ENCODE data around the gene TFF2.

Gene TFF2

DNA sequence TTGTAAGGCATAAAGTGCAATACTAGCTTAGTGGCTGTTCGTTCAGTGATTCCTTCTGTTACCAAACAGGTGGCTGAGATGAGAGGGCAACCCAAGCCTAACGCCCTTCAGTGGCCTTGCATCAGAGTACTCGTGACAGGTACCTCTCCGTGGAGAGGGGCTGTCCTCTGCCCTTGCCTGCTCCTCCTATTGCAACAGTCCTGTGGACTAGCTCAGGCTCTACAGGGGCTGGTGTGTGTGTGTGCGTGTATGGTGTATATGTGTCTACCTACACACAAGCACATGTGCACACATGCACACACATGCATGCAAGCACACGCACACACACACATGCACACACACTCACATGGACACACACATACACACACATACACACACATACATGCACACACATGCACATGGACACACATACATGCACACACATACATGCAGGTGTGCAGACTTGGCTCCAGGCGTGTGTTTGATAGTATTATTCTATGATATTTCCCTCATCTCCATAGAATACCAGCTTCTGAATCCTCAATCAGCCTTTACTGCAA is 50.7 kb downstream of the TFF2 start:
- Histone ChIP-seq H3K4me1 (ENCODE audit: control insufficient read depth, insufficient read depth, low read length) (no peaks in the 10 kb centered on the region; the same call in 1 of the 2 replicates), H3K9ac (ENCODE audit: low read depth, low read length) (no peak overlapping the region), H3K36me3 (ENCODE audit: control insufficient read depth, insufficient read depth, low read length) (no peaks in the 10 kb centered on the region), H3K27ac (ENCODE audit: low read depth, low read length) (no peak overlapping the region), H3K4me3 (ENCODE audit: low read depth, low read length) (no peak overlapping the region), H3K27me3 (ENCODE audit: control insufficient read depth, insufficient read depth, low read length) (no peaks in the 10 kb centered on the region), H3K9me3 (ENCODE audit: control insufficient read depth, insufficient read depth, low read length) (no peaks in the 10 kb centered on the region)

- no peak overlapping the region for H3K27ac ChIP-seq (ENCODE audit: low read depth, low read length)
- no peaks in the 10 kb centered on the region for H3K36me3 ChIP-seq (ENCODE audit: control insufficient read depth, insufficient read depth, low read length)
- no peak overlapping the region for H3K4me3 ChIP-seq (ENCODE audit: low read depth, low read length)
- no peaks in the 10 kb centered on the region; the same call in 1 of the 2 replicates for H3K4me1 ChIP-seq (ENCODE audit: control insufficient read depth, insufficient read depth, low read length)
- H3K9me3 ChIP-seq (ENCODE audit: control insufficient read depth, insufficient read depth, low read length), result no peaks in the 10 kb centered on the region
- no peak overlapping the region for H3K9ac ChIP-seq (ENCODE audit: low read depth, low read length)
- H3K27me3 ChIP-seq (ENCODE audit: control insufficient read depth, insufficient read depth, low read length), result no peaks in the 10 kb centered on the region
These were observed 51.3 kb downstream of the TFF2 start for GRCh38 chr21:42299324-42300044.

- no peaks in the 10 kb centered on the region for H3K27me3 ChIP-seq (ENCODE audit: control insufficient read depth, insufficient read depth, low read length)
- no peak overlapping the region for H3K27ac ChIP-seq (ENCODE audit: low read depth, low read length)
- no peaks in the 10 kb centered on the region for H3K9me3 ChIP-seq (ENCODE audit: control insufficient read depth, insufficient read depth, low read length)
- no peaks in the 10 kb centered on the region for H3K36me3 ChIP-seq (ENCODE audit: control insufficient read depth, insufficient read depth, low read length)
- no peaks in the 10 kb centered on the region; the same call in 1 of the 2 replicates for H3K4me1 ChIP-seq (ENCODE audit: control insufficient read depth, insufficient read depth, low read length)
- no peak overlapping the region for H3K9ac ChIP-seq (ENCODE audit: low read depth, low read length)
- no peak overlapping the region for H3K4me3 ChIP-seq (ENCODE audit: low read depth, low read length)
These were observed 52.1 kb downstream of the TFF2 start for GRCh38 chr21:42298657-42299056.

DNA sequence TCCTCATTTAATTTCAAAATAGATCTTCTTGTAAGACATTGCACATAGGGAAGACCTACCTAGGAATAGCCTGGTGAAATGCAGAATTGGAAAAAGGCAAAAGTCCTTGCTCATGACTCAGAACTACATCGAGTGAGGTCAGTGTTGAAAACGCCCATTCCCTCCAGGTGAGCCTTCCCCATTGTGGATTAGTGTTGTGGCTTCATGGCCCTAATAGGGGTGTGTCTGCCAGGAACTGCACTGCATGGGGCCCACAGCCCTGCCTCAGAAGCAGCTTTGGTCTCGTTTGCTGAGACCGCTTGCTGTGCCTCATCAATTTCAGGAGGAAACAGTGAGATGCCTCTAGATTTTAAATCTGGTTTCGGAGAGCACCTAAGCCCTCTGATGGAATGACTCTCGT is 52.6 kb downstream of the TFF2 start:
- no peak overlapping the region for H3K4me3 ChIP-seq (ENCODE audit: low read depth, low read length)
- H3K36me3 ChIP-seq (ENCODE audit: control insufficient read depth, insufficient read depth, low read length), result no peaks in the 10 kb centered on the region

GRCh38 chr21:42297377-42297776 is 53.4 kb downstream of the TFF2 start:
- Histone ChIP-seq H3K9ac (ENCODE audit: low read depth, low read length) (no peak overlapping the region), H3K27ac (ENCODE audit: low read depth, low read length) (no peak overlapping the region), H3K36me3 (ENCODE audit: control insufficient read depth, insufficient read depth, low read length) (no peaks in the 10 kb centered on the region), H3K4me3 (ENCODE audit: low read depth, low read length) (no peak overlapping the region), H3K9me3 (ENCODE audit: control insufficient read depth, insufficient read depth, low read length) (no peaks in the 10 kb centered on the region), H3K27me3 (ENCODE audit: control insufficient read depth, insufficient read depth, low read length) (no peaks in the 10 kb centered on the region), H3K4me1 (ENCODE audit: control insufficient read depth, insufficient read depth, low read length) (no peaks in the 10 kb centered on the region; the same call in 1 of the 2 replicates)

More for the DNA sequence above, 52.6 kb downstream of the TFF2 start:
- Histone ChIP-seq H3K9ac (ENCODE audit: low read depth, low read length) (no peak overlapping the region), H3K9me3 (ENCODE audit: control insufficient read depth, insufficient read depth, low read length) (no peaks in the 10 kb centered on the region), H3K4me1 (ENCODE audit: control insufficient read depth, insufficient read depth, low read length) (no peaks in the 10 kb centered on the region; the same call in 1 of the 2 replicates), H3K27ac (ENCODE audit: low read depth, low read length) (no peak overlapping the region), H3K27me3 (ENCODE audit: control insufficient read depth, insufficient read depth, low read length) (no peaks in the 10 kb centered on the region)

DNA sequence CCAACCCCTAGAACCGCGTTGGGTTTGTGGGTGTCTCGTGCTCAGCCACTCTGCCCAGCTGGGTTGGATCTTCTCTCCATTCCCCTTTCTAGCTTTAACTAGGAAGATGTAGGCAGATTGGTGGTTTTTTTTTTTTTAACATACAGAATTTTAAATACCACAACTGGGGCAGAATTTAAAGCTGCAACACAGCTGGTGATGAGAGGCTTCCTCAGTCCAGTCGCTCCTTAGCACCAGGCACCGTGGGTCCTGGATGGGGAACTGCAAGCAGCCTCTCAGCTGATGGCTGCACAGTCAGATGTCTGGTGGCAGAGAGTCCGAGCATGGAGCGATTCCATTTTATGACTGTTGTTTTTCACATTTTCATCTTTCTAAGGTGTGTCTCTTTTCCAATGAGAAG is 54.3 kb downstream of the TFF2 start:
- H3K9ac ChIP-seq (ENCODE audit: low read depth, low read length), result no peak overlapping the region
- H3K36me3 ChIP-seq (ENCODE audit: control insufficient read depth, insufficient read depth, low read length), result no peaks in the 10 kb centered on the region
- no peak overlapping the region for H3K27ac ChIP-seq (ENCODE audit: low read depth, low read length)
- no peaks in the 10 kb centered on the region; the same call in 1 of the 2 replicates for H3K4me1 ChIP-seq (ENCODE audit: control insufficient read depth, insufficient read depth, low read length)
- no peak overlapping the region for H3K4me3 ChIP-seq (ENCODE audit: low read depth, low read length)
- H3K9me3 ChIP-seq (ENCODE audit: control insufficient read depth, insufficient read depth, low read length), result no peaks in the 10 kb centered on the region
- no peaks in the 10 kb centered on the region for H3K27me3 ChIP-seq (ENCODE audit: control insufficient read depth, insufficient read depth, low read length)

Data from HUES48 (cell line).